GM04503 (cell line): ENCODE measurements around the gene PPFIA4.

ENCODE experiments used
- DNase-seq: peaks from one replicate; pipeline ENCODE4 v3.0.0-alpha.2; 2012; ENCODE audit warnings: low read depth

The PPFIA4 gene

DNA sequence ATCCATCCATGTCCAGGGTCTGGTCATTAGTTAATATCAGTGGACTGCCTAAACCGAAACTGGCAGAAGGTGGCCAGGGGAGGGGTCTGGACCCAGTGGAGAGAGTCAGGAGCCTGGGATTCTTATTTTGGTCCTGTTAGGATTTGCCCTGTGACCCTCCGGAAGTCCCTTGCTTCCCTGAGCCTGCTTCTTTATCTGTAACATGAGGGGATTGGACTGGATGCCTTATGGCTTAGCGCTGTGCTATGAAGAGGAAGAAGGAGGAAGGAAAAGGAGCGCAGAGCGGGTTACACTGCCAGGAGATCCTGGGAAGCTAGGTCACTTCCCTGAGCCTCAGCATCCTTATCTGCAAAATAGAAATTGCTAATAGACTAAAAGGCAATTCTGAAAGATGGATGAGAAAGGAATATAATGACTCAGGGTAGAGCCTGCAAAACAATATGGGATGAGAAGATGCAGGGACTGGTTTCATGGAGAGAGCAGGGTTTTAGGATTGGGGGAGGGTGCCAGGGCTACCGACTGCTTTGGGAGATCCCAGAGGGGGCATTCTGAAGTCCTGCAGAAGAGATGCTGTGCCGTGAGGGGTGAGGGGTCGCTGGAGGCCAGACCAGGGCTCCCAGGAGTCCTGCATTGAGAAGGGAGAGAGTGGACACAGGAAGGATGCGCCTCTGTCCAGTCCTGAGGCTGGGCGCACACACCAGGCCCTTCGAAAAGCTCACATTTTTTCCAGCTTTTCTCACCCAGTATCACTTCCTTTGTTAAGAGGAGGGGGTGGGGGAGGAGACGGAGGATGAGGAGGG, 100.8 kb downstream of the PPFIA4 start:
- no peak for DNase-seq

DNA sequence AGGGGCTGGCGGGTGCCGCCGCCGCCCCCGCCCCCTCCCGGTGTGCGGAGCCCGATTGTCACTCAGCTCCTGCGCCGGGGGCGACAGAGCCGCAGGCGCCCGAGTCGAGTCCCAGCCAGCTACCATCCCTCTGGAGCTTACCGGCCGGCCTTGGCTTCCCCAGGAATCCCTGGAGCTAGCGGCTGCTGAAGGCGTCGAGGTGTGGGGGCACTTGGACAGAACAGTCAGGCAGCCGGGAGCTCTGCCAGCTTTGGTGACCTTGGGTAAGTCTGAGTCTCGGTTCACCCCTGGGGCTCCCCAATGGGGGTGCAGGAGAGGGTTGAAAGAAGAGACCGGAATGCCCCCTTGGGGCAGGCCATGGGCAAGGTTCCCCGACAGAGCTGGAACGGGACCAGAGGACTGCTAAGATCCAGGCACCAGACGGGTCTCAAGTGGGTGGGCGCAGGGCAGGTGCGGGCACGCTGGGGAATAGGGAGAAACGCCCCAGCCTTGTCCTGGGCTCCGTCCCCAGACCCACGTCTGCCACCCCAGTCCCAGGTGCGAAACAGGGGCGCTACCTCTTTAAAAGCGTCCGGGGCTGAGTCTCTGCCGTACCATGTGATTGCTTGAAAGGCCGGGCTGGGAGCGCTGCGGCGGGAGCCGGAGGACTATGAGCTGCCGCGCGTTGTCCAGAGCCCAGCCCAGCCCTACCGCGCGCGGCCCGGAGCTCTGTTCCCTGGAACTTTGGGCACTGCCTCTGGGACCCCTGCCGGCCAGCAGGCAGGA, 101.6 kb downstream of the PPFIA4 start, which contains the start of gene ADORA1:
Gene ADORA1 (plus strand): TSS at position 61 of the 765 bp plus-strand sequence. CDS start 1,116 bp downstream, outside the sequence.
- DNase-seq: no peak

DNA sequence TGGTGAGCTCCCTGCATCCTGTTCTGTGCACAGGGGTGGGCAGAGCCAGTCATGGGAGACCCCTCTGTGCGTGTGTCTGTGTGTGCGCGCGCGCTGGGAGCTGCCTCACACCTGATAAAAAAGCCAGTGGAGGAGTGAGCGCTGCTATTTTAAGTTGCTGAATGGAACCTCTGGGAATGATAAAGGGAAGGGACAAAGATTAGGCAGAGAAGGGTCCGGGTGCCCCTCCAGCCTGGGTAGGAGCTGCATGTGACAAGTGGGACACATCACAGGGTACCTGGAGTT, 102.1 kb downstream of the PPFIA4 start:
- no peak for DNase-seq
